H9 (cell line): ENCODE measurements around the gene ECHDC3. TPM values are rescaled to one million over a fixed set of nuclear protein-coding genes. Genes with fewer than 3 reads are reported as not detected.

Source experiments
- DNase-seq: peaks from one replicate; pipeline ENCODE4 v3.0.0-alpha.2; 2017
- H2AFZ ChIP-seq: one replicate; pipeline ENCODE4 v1.6.1; 2013; ENCODE audit warnings: mild to moderate bottlenecking, low read length, control low read depth, moderate library complexity
- H2AK5ac ChIP-seq: 2 replicates; pipeline ENCODE4 v1.6.1; 2013; ENCODE audit warnings: low read length, control low read depth, mixed read lengths; ENCODE audit not compliant: insufficient read length
- H2BK120ac ChIP-seq: one replicate; pipeline ENCODE4 v1.6.1; 2013; ENCODE audit warnings: low read depth, mild to moderate bottlenecking, low read length, control low read depth, inconsistent platforms; ENCODE audit not compliant: poor library complexity, severe bottlenecking
- H2BK12ac ChIP-seq: 2 replicates; pipeline ENCODE4 v1.6.1; 2013; ENCODE audit warnings: low read length, control low read depth, mixed read lengths, low read depth; ENCODE audit not compliant: insufficient read length
- H2BK15ac ChIP-seq: 2 replicates; pipeline ENCODE4 v1.6.1; 2013; ENCODE audit warnings: low read depth, low read length, control low read depth
- H2BK20ac ChIP-seq: one replicate; pipeline ENCODE4 v1.6.1; 2013; ENCODE audit warnings: low read depth, mild to moderate bottlenecking, low read length, control low read depth, inconsistent platforms; ENCODE audit not compliant: poor library complexity, severe bottlenecking
- H2BK5ac ChIP-seq: 2 replicates; pipeline ENCODE4 v1.6.1; 2013; ENCODE audit warnings: low read length, control low read depth, mixed read lengths; ENCODE audit not compliant: insufficient read length
- H3K14ac ChIP-seq: 2 replicates; pipeline ENCODE4 v1.6.1; 2013; ENCODE audit warnings: low read length, control low read depth; ENCODE audit not compliant: insufficient read depth
- H3K18ac ChIP-seq: 2 replicates; pipeline ENCODE4 v1.6.1; 2013; ENCODE audit warnings: low read depth, mild to moderate bottlenecking, mixed read lengths, low read length, control low read depth; ENCODE audit not compliant: insufficient read length
- H3K23ac ChIP-seq: 2 replicates; pipeline ENCODE4 v1.6.1; 2013; ENCODE audit warnings: low read length, control low read depth, mixed read lengths, low read depth; ENCODE audit not compliant: insufficient read length
- H3K23me2 ChIP-seq: 2 replicates; pipeline ENCODE4 v1.6.1; 2013; ENCODE audit warnings: low read depth, mild to moderate bottlenecking, mixed read lengths, low read length, control low read depth; ENCODE audit not compliant: insufficient read length, poor library complexity, severe bottlenecking
- H3K27ac ChIP-seq: 2 replicates; pipeline ENCODE4 v1.5.1; 2013; ENCODE audit warnings: low read length, control low read depth, mixed read lengths, low read depth; ENCODE audit not compliant: insufficient read length
- H3K27me3 ChIP-seq: 2 replicates; pipeline ENCODE4 v1.6.1; 2013; ENCODE audit warnings: low read length, control low read depth, inconsistent platforms; ENCODE audit not compliant: insufficient read depth
- H3K4ac ChIP-seq: 2 replicates; pipeline ENCODE4 v1.6.1; 2013; ENCODE audit warnings: low read depth, mild to moderate bottlenecking, control low read depth, inconsistent platforms, low read length, moderate library complexity
- H3K4me1 ChIP-seq: 2 replicates; pipeline ENCODE4 v1.6.1; 2013; ENCODE audit warnings: low read length, control low read depth, inconsistent platforms; ENCODE audit not compliant: insufficient read depth
- H3K4me2 ChIP-seq: 2 replicates; pipeline ENCODE4 v1.6.1; 2013; ENCODE audit warnings: low read length, control low read depth, mixed read lengths; ENCODE audit not compliant: insufficient read length, insufficient read depth
- H3K56ac ChIP-seq: 2 replicates; pipeline ENCODE4 v1.6.1; 2013; ENCODE audit warnings: low read depth, mild to moderate bottlenecking, mixed read lengths, low read length, control low read depth; ENCODE audit not compliant: insufficient read length
- H3K79me1 ChIP-seq: 2 replicates; pipeline ENCODE4 v1.6.1; 2013; ENCODE audit warnings: low read depth, mild to moderate bottlenecking, moderate library complexity, low read length, control low read depth, inconsistent platforms; ENCODE audit not compliant: insufficient read depth, poor library complexity, severe bottlenecking
- H3K79me2 ChIP-seq: 2 replicates; pipeline ENCODE4 v1.6.1; 2013; ENCODE audit warnings: low read length, control low read depth, inconsistent platforms; ENCODE audit not compliant: insufficient read depth
- H3K9ac ChIP-seq: 2 replicates; pipeline ENCODE4 v1.6.1; 2013; ENCODE audit warnings: low read length, control low read depth, mixed read lengths; ENCODE audit not compliant: insufficient read length; ENCODE audit errors: extremely low read depth
- H3K9me3 ChIP-seq: one replicate; pipeline ENCODE4 v1.6.1; 2013; ENCODE audit warnings: low read depth, low read length, inconsistent platforms; ENCODE audit not compliant: control insufficient read depth
- H3T11ph ChIP-seq: one replicate; pipeline ENCODE4 v1.6.1; 2013; ENCODE audit warnings: mild to moderate bottlenecking, low read length, control low read depth, inconsistent platforms
- H4K20me1 ChIP-seq: one replicate; pipeline ENCODE4 v1.6.1; 2013; ENCODE audit not compliant: control insufficient read depth, insufficient read length, insufficient read depth
- H4K5ac ChIP-seq: 2 replicates; pipeline ENCODE4 v1.6.1; 2013; ENCODE audit warnings: low read depth, mild to moderate bottlenecking, mixed read lengths, low read length, control low read depth; ENCODE audit not compliant: insufficient read length
- H4K8ac ChIP-seq: replicated peaks from 2 replicates; pipeline ENCODE4 v1.6.1; 2013; ENCODE audit warnings: low read length, control low read depth, mixed read lengths, low read depth; ENCODE audit not compliant: insufficient read length
- H4K91ac ChIP-seq: 2 replicates; pipeline ENCODE4 v1.6.1; 2013; ENCODE audit warnings: low read depth, mild to moderate bottlenecking, moderate library complexity, mixed read lengths, low read length, control low read depth; ENCODE audit not compliant: insufficient read length
- H3K27ac Mint-ChIP-seq, 3 experiments: 2 replicates in 2 of 3; 3 replicates in 1 of 3; pipeline ENCODE4 v1.8.0; 2020 to 2021; ENCODE audit warnings: mixed read lengths in 3 of 3, mild to moderate bottlenecking in 1 of 3, moderate library complexity in 1 of 3
- H3K27me3 Mint-ChIP-seq: 2 replicates; pipeline ENCODE4 v1.8.0; 2021; ENCODE audit warnings: low read depth, mild to moderate bottlenecking, moderate library complexity, mixed read lengths
- H3K36me3 Mint-ChIP-seq, 3 experiments: 2 replicates in 2 of 3; 3 replicates in 1 of 3; pipeline ENCODE4 v1.8.0; 2020 to 2021; ENCODE audit warnings: low read depth in 3 of 3, mixed read lengths in 3 of 3; ENCODE audit not compliant: insufficient read depth in 1 of 3
- H3K4me1 Mint-ChIP-seq, 2 experiments: 2 replicates each; pipeline ENCODE4 v1.8.0; 2020; ENCODE audit warnings: mixed read lengths in 2 of 2
- H3K4me3 Mint-ChIP-seq, 2 experiments: 2 replicates in 1 of 2; 3 replicates in 1 of 2; pipeline ENCODE4 v1.8.0; 2020 to 2021; ENCODE audit warnings: mild to moderate bottlenecking in 2 of 2, mixed read lengths in 2 of 2, moderate library complexity in 1 of 2
- H3K9me3 Mint-ChIP-seq, 2 experiments: 2 replicates in 1 of 2; 3 replicates in 1 of 2; pipeline ENCODE4 v1.8.0; 2020; ENCODE audit warnings: mild to moderate bottlenecking in 2 of 2, mixed read lengths in 2 of 2, moderate library complexity in 1 of 2
- CTCF ChIP-seq: fragments of 200-600 bp; sonication (generic); conservative IDR thresholded peaks from 3 replicates; pipeline ENCODE4 v1.8.0; 2021; ENCODE audit warnings: antibody characterized with exemption, mild to moderate bottlenecking
- whole genome bisulfite sequencing: extraction: QIAGEN DNeasy Blood & Tissue Kit; methylation state at CpG from one replicate; pipeline ENCODE4 v1.1.7; 2013; ENCODE audit warnings: missing lambda C conversion rate, low lambda C conversion rate, mixed read lengths; ENCODE audit not compliant: insufficient read length; ENCODE audit errors: extremely low coverage; 5-methylcytosine and 5-hydroxymethylcytosine counted together
- total RNA-seq: library from RNA; stranded (reverse); gene quantifications from 2 replicates; pipeline ENCODE4 v1.2.1, GENCODE V29; 2021

Gene ECHDC3
- total RNA-seq, 1 experiment from 2014 or later: 9.3 TPM

- H3K14ac ChIP-seq: no peak overlapping the region
- H3K9me3 Mint-ChIP-seq: no peaks in the 10 kb centered on the region
- no peak overlapping the region for H2AFZ ChIP-seq
- no peak overlapping the region for H2BK5ac ChIP-seq
- no CpG with 5 or more reads among the region's 13 CpGs for WGBS
- H3K9ac ChIP-seq: no peak overlapping the region
- no peaks in the 10 kb centered on the region for H3K79me1 ChIP-seq
- no peak overlapping the region for H3T11ph ChIP-seq
- peaks cover 0 to 4% (median 1%) of the 10 kb centered on the region in 3 experiments; a peak in 1 of 7 replicates for H3K36me3 Mint-ChIP-seq
- H4K91ac ChIP-seq: no peak overlapping the region
- H3K27ac ChIP-seq: no peak overlapping the region
- TF ChIP-seq CTCF: no peak
- H3K9me3 ChIP-seq: no peaks in the 10 kb centered on the region
- H3K27me3 Mint-ChIP-seq: no peaks in the 10 kb centered on the region
- H3K4me3 Mint-ChIP-seq: no peak overlapping the region
- no peak overlapping the region for H2BK15ac ChIP-seq
- no peak overlapping the region for H3K4ac ChIP-seq
- H2AK5ac ChIP-seq: no peak overlapping the region
- H4K5ac ChIP-seq: no peak overlapping the region
- no peak overlapping the region for H2BK120ac ChIP-seq
- no peak overlapping the region for H2BK20ac ChIP-seq
- H3K27me3 ChIP-seq: no peaks in the 10 kb centered on the region
- H3K23ac ChIP-seq: no peak overlapping the region
- H3K27ac Mint-ChIP-seq: no peak overlapping the region; a peak in 1 of 7 replicates
- no peaks in the 10 kb centered on the region for H3K23me2 ChIP-seq
- DNase-seq: no peak
- H3K56ac ChIP-seq: no peak overlapping the region
- H4K20me1 ChIP-seq: no peaks in the 10 kb centered on the region
- H4K8ac ChIP-seq: no peak overlapping the region
- H3K4me1 Mint-ChIP-seq: peaks cover 5 to 6% of the 10 kb centered on the region in 2 experiments; a peak in 3 of 4 replicates
- no peak overlapping the region for H3K18ac ChIP-seq
- no peak overlapping the region for H3K4me2 ChIP-seq
- H3K79me2 ChIP-seq: no peaks in the 10 kb centered on the region
- no peak overlapping the region for H2BK12ac ChIP-seq
- no peaks in the 10 kb centered on the region for H3K4me1 ChIP-seq
Observed at GRCh38 chr10:11758527-11759236, 16.5 kb downstream of the ECHDC3 start.
